Testis (tissue), 3 donors: ENCODE results near the gene PLEKHA8. TPM values are rescaled to one million over a fixed set of nuclear protein-coding genes. Genes with fewer than 3 reads are reported as not detected.

Experiments
- DNase-seq: peaks from one replicate; pipeline ENCODE4 v3.0.0-alpha.2; 2019
- H3K27ac ChIP-seq, 2 donors: fragments of 200-600 bp; sonication (generic); one replicate each; pipeline ENCODE4 v1.5.1; 2019
- H3K27me3 ChIP-seq: fragments of 200-600 bp; sonication (generic); one replicate; pipeline ENCODE4 v1.5.1; 2019
- H3K36me3 ChIP-seq: fragments of 200-600 bp; sonication (generic); one replicate; pipeline ENCODE4 v1.5.1; 2017; ENCODE audit warnings: low read depth; ENCODE audit errors: missing control alignments
- H3K4me1 ChIP-seq: fragments of 200-600 bp; sonication (generic); one replicate; pipeline ENCODE4 v1.5.1; 2019
- H3K4me3 ChIP-seq, 2 donors: fragments of 200-600 bp; sonication (generic); one replicate each; pipeline ENCODE4 v1.5.1; 2017 to 2019
- H3K9me3 ChIP-seq: fragments of 200-600 bp; sonication (generic); one replicate; pipeline ENCODE4 v1.5.1; 2017
- POLR2A ChIP-seq: fragments of 450-650 bp; IDR thresholded peaks from one replicate; pipeline ENCODE4 v1.6.1; 2017; ENCODE audit warnings: antibody characterized with exemption, mild to moderate bottlenecking, moderate library complexity
- WGBS, 2 donors: methylation state at CpG; one replicate each; pipeline ENCODE4 v1.1.5; 2018; 5-methylcytosine and 5-hydroxymethylcytosine counted together
- intact Hi-C: fragments of 100-400 bp; cut with DNase I; formaldehyde crosslinking; loops from one replicate; pipeline ENCODE4 v1.15.1; 2023; ENCODE audit warnings: low total_unique reads
- polyA plus RNA-seq: library from polyadenylated mRNA; stranded (reverse); fragments of 350-450 nt; fragmentation: Illumina TruSeq; extraction: RNeasy Lipid Tissue Mini Kit (QIAGEN cat#74804); gene quantifications from one replicate; pipeline ENCODE4 v1.2.3, GENCODE V29; 2014; ENCODE audit warnings: low read depth, low replicate concordance; ENCODE audit not compliant: insufficient read depth
- total RNA-seq, 2 donors: library from RNA; depleted of rRNA; stranded (reverse); fragments of >200 nt; gene quantifications; one replicate each; pipeline ENCODE4 v1.2.3, GENCODE V29; 2016
- TF ChIP-seq, protein P1 (sequence below), 3 experiments: fragments of 450-650 bp in 2 of 3; fragments of 200-600 bp in 1 of 3; sonication (generic) in 1 of 3; IDR thresholded peaks; one replicate each; pipeline ENCODE4 v1.5.1; 2016 to 2019; ENCODE audit warnings: antibody characterized with exemption in 3 of 3, mild to moderate bottlenecking in 2 of 3, moderate library complexity in 1 of 3

The PLEKHA8 gene
- total and polyA plus RNA-seq, 3 donors from 2014 or later: 7.1 to 14.5 (median 11.0) TPM

- no peak overlapping the region for H3K27ac ChIP-seq
- 84 to 93% methylated on average over 2 of the region's 2 CpGs for WGBS, 2 donors
These were observed 141.4 kb downstream of the PLEKHA8 start for GRCh38 chr7:30169579-30169978.

GRCh38 chr7:30170476-30171205 lies 142.4 kb downstream of the PLEKHA8 start:
- DNase-seq: no peak
- intact Hi-C loops: no loop called here
- H3K27me3 ChIP-seq: no peaks in the 10 kb centered on the region
- TF ChIP-seq, protein P1, sequence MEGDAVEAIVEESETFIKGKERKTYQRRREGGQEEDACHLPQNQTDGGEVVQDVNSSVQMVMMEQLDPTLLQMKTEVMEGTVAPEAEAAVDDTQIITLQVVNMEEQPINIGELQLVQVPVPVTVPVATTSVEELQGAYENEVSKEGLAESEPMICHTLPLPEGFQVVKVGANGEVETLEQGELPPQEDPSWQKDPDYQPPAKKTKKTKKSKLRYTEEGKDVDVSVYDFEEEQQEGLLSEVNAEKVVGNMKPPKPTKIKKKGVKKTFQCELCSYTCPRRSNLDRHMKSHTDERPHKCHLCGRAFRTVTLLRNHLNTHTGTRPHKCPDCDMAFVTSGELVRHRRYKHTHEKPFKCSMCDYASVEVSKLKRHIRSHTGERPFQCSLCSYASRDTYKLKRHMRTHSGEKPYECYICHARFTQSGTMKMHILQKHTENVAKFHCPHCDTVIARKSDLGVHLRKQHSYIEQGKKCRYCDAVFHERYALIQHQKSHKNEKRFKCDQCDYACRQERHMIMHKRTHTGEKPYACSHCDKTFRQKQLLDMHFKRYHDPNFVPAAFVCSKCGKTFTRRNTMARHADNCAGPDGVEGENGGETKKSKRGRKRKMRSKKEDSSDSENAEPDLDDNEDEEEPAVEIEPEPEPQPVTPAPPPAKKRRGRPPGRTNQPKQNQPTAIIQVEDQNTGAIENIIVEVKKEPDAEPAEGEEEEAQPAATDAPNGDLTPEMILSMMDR (IDR thresholded peaks at IDR 0.05): no peak
- no peak for TF ChIP-seq POLR2A
- peaks cover 14% of the 10 kb centered on the region for H3K4me1 ChIP-seq
- H3K4me3 ChIP-seq: no peak overlapping the region
- no peaks in the 10 kb centered on the region for H3K9me3 ChIP-seq
- no peaks in the 10 kb centered on the region for H3K36me3 ChIP-seq
- 85 to 88% methylated on average over 6 of the region's 6 CpGs for WGBS, 2 donors
- H3K27ac ChIP-seq: no peak overlapping the region

More at GRCh38 chr7:30169579-30169978, 141.4 kb downstream of the PLEKHA8 start:
- TF ChIP-seq, protein P1 (IDR thresholded peaks at IDR 0.05): no peak
- TF ChIP-seq POLR2A: no peak
- intact Hi-C loops: no loop called here
- Histone ChIP-seq H3K4me1 (peaks cover 14% of the 10 kb centered on the region), H3K27me3 (no peaks in the 10 kb centered on the region), H3K9me3 (no peaks in the 10 kb centered on the region), H3K36me3 (no peaks in the 10 kb centered on the region), H3K4me3 (no peak overlapping the region)
- no peak for DNase-seq

DNA sequence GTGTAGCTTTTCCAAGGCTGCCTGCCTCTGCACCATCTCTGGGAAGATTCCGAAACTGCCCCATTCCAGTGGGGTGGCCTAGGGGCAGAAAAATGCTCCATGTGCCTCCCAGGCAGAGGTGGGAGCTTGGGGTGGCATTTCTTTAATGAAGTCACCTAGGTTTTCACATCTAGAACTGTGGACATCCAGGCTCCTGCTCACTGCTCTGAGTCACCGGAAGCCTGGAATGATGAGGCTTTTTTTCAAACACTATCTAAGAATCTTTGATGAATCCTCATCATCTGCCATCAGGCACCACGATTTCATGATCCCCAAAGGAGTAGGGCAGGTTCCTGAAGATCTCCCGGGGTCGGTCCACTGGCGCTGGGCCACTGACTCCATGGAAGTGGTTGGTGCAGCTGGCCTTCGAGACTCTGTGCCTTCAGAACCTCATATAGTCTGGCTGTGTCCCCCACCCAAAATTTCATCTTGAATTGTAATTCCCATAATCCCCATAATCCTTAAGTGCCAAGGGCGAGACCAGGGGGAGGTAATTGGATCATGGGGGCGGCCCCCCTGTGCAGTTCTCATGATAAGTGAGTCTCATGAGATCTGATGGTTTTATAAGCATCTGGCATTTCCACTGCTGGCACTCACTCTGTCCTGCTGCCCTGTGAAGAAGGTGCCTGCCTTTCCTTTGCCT lies 143.7 kb downstream of the PLEKHA8 start:
- DNase-seq: no peak
- 94 to 96% methylated on average over 9 of the region's 9 CpGs for WGBS, 2 donors
- no peaks in the 10 kb centered on the region for H3K36me3 ChIP-seq
- peaks cover 14% of the 10 kb centered on the region for H3K4me1 ChIP-seq
- H3K27ac ChIP-seq: no peak overlapping the region
- H3K9me3 ChIP-seq: no peaks in the 10 kb centered on the region
- intact Hi-C loops: no loop called here
- no peaks in the 10 kb centered on the region for H3K27me3 ChIP-seq
- TF ChIP-seq, protein P1 (IDR thresholded peaks at IDR 0.05): no peak
- no peak for TF ChIP-seq POLR2A
- H3K4me3 ChIP-seq: no peak overlapping the region

- Histone ChIP-seq H3K4me3 (no peak overlapping the region), H3K36me3 (no peaks in the 10 kb centered on the region), H3K27me3 (no peaks in the 10 kb centered on the region), H3K27ac (no peak overlapping the region), H3K4me1 (peaks cover 14% of the 10 kb centered on the region), H3K9me3 (no peaks in the 10 kb centered on the region)
- 84 to 86% methylated on average over 3 of the region's 3 CpGs for WGBS, 2 donors
- no peak for DNase-seq
- intact Hi-C loops: no loop called here
- TF ChIP-seq, protein P1 (IDR thresholded peaks at IDR 0.05): no peak
- TF ChIP-seq POLR2A: no peak
These were observed 144.2 kb downstream of the PLEKHA8 start for GRCh38 chr7:30172451-30172850.
